22Rv1 (cell line): Measurements from ENCODE around the gene WDR27.

Experiments
- H3K27ac ChIP-seq: fragments of 450-650 bp; 2 replicates; pipeline ENCODE4 v1.5.1; 2017
- ZFX ChIP-seq: fragments of 450-650 bp; IDR thresholded peaks from 2 replicates; pipeline ENCODE4 v1.6.1; 2017; ENCODE audit warnings: antibody characterized with exemption, borderline replicate concordance
- TF ChIP-seq, protein P1 (sequence below): fragments of 450-650 bp; IDR thresholded peaks from 2 replicates; pipeline ENCODE4 v1.5.1; 2017; ENCODE audit warnings: mild to moderate bottlenecking

WDR27 gene

DNA sequence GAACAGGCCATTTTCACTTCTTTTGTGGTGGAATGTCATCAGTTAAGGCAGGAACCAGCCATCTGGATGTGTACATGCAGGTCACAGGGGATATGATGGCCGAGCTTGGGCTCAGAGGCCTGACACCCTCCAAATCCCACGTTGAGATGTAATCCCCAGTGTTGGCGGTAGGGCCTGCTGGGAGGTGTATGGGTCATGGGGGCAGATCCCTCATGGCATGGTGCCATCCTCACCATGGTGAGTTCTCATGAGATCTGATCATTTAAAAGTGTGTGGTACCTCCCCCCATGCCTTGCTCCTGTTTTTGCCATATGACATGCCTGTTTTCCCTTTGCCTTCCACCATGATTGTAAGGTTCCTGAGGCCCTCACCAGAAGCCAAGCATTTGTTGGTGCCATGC, 26.8 kb downstream of the WDR27 start:
- H3K27ac ChIP-seq = no peak overlapping the region
- TF ChIP-seq ZFX = no peak
- TF ChIP-seq, protein P1, sequence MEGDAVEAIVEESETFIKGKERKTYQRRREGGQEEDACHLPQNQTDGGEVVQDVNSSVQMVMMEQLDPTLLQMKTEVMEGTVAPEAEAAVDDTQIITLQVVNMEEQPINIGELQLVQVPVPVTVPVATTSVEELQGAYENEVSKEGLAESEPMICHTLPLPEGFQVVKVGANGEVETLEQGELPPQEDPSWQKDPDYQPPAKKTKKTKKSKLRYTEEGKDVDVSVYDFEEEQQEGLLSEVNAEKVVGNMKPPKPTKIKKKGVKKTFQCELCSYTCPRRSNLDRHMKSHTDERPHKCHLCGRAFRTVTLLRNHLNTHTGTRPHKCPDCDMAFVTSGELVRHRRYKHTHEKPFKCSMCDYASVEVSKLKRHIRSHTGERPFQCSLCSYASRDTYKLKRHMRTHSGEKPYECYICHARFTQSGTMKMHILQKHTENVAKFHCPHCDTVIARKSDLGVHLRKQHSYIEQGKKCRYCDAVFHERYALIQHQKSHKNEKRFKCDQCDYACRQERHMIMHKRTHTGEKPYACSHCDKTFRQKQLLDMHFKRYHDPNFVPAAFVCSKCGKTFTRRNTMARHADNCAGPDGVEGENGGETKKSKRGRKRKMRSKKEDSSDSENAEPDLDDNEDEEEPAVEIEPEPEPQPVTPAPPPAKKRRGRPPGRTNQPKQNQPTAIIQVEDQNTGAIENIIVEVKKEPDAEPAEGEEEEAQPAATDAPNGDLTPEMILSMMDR = no peak

DNA sequence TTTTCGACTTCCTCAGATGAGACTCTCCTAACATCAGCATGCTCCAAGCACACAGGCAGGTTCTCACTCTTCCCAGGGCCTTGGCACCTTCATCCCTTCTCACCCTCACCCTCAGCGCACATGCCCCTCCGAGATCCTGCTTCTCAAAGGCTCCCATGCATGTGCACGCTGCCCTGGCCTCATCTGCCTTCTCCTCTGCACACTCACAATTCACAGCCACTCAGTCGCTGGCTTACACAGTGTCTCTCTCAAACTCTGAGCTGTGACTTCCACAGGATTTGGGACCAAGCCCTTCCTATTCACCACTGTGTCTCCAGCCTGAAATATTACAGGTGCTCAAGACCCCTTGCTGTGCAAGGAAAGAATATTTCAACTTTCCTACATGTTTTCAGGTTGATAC, 30.3 kb downstream of the WDR27 start:
- no peak for TF ChIP-seq ZFX
- TF ChIP-seq, protein P1 = no peak

DNA sequence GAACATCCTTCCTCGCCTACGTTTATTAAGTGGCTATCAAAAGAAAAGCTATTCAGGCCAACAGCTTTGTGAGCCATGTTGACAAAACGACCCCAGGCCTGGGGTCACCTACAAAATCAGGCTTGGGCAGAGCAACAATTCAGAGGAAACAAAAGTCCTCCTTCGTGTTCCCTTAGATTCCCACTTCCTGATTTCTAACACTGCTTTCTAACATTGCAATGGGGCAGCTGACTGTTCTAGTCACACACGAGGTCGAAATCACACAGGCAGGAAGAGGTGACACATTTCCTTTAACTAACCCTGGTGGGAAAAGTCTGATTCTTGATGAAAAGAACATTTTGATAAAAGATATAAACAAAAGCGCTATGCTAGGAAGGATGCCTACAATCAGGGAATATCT, 31.9 kb downstream of the WDR27 start:
- TF ChIP-seq ZFX = no peak
- TF ChIP-seq, protein P1 = no peak
- no peak overlapping the region for H3K27ac ChIP-seq

More for the DNA sequence above, 30.3 kb downstream of the WDR27 start:
- H3K27ac ChIP-seq = no peak overlapping the region

DNA sequence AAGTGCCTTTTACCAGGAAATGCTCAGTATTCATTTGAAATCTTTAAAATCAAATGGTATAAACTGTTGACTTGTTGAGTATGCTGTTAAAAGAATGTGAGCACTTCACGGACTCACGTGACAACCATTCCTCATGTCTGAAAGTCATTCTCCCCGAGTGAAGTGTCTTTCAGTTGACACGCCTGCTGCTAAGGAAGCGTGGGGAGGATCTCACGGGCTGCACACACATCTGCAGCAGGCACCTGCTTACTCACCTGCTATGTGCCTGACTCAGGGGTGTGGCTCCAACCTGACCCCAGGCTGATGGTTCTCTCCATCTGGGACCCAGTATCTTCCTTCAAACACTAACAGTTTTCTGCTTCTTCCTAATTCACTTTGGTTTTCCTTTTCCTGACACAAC, 32.7 kb downstream of the WDR27 start:
- H3K27ac ChIP-seq = no peak overlapping the region
- TF ChIP-seq, protein P1 = no peak
- no peak for TF ChIP-seq ZFX

DNA sequence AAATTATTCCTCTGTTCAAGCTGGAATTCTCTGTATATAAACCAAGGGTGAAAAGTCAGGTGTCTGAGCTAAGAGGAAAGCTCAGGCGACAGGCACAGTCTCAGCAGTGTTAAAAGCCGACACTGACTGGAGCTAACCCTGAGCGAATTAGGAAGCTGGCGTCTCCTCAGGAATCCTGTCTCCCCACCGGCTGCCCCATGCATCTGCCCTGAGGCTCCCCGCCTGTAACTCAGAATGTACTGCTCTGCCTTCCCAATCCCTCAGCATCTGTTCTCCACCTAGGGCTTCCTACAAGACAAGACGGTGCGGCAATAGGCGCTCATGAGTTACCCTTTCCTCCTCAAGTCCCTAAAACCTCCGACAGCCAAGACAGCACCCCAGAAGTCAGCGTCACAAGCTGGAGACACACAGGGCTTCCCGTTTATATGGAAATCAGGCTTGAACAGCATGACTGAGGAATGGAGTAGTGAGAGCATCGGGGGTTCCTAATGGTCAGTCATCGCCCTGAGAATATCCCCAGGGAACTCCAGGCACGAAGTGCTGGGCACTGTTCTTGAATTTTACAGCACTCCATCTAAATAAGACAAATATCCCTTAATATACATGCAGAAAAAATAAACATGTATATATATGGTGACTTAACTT, 33.5 kb downstream of the WDR27 start:
- no peak for TF ChIP-seq ZFX
- TF ChIP-seq, protein P1 = no peak
- no peak overlapping the region for H3K27ac ChIP-seq

DNA sequence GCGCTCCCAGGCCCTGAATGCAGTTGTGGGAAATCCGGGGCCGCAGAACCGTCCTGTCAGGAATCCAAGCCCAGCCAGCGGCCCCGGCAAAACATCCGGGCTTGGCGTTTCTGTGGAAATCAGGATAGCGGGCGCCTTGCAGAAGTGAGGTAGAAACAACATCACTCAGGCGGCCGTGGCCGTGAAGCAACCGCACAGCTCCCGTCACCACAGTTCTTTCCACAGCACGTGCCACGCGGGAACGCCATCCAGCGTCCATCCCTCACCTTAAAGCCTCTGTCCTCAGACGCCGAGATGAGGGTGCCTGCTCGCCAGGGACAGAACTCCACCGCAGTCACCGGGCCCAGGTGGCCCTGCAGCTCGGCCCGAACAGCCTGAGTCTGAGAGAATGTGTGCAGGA, 34.1 kb downstream of the WDR27 start:
- H3K27ac ChIP-seq = no peak overlapping the region
- TF ChIP-seq, protein P1 = no peak
- TF ChIP-seq ZFX = no peak

DNA sequence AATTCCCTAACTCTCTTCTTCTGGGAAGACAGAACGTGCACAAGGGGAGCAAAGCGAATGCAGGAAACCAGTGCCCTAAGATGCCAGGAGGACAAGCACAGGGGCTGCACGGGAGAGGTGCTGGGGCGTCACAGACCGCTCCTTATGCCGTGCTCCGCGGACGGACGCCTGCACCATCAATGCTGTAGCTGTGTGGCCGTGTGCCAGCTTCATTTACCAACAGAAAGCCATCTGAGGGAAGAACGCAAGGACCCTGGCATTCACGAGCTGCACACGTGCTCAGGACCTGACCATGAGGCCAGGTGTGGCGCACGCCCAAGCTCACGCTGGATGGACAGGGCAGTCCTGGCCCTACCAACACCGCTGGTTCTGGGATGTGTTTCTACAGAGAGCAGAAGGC, 35.4 kb downstream of the WDR27 start:
- no peak for TF ChIP-seq ZFX
- TF ChIP-seq, protein P1 = no peak
- no peak overlapping the region for H3K27ac ChIP-seq
